K562 (cell line): ENCODE measurements around the gene CTBP2.

ENCODE experiments used
- BHLHE40 ChIP-seq: IDR thresholded peaks from 2 replicates; pipeline ENCODE4 v1.6.1; 2011; ENCODE audit warnings: low read length, improper control_type of control experiment
- CBX2 ChIP-seq: fragments of 200-600 bp; sonication (generic); IDR thresholded peaks from one replicate; pipeline ENCODE4 v1.6.1; 2012; ENCODE audit warnings: mild to moderate bottlenecking, low read length, inconsistent platforms; ENCODE audit not compliant: insufficient read depth, poor library complexity, severe bottlenecking
- CEBPB ChIP-seq: fragments of 450-650 bp; IDR thresholded peaks from 2 replicates; pipeline ENCODE4 v1.6.1; 2016; ENCODE audit warnings: missing genetic modification characterization, missing compliant biosample characterization
- FOXJ3 ChIP-seq: sonication (generic); formaldehyde crosslinking; IDR thresholded peaks from 2 replicates; pipeline ENCODE4 v1.4.0; 2020; ENCODE audit warnings: mild to moderate bottlenecking, missing genetic modification reagents
- JUN ChIP-seq, 2 experiments: sonication (generic) in 1 of 2; formaldehyde crosslinking in 1 of 2; IDR thresholded peaks; 2 replicates each; pipeline versions ENCODE4 v1.6.1 to v1.8.0; 2012 to 2022; ENCODE audit warnings: borderline replicate concordance in 2 of 2, mild to moderate bottlenecking in 2 of 2, improper control_type of control experiment in 1 of 2, low read depth in 1 of 2, low read length in 1 of 2, missing genetic modification reagents in 1 of 2
- YBX1 ChIP-seq: fragments of 450-650 bp; IDR thresholded peaks from 2 replicates; pipeline ENCODE4 v1.7.1; 2016; ENCODE audit warnings: mild to moderate bottlenecking
- TF ChIP-seq, protein P1 (sequence below), 3 experiments: IDR thresholded peaks in 2 of 3; conservative IDR thresholded peaks in 1 of 3; 2 replicates each; pipeline ENCODE4 v1.5.1; 2011 to 2012; ENCODE audit warnings: low read length in 3 of 3, mild to moderate bottlenecking in 3 of 3, control low read depth in 2 of 3, improper control_type of control experiment in 1 of 3, inconsistent platforms in 1 of 3, low read depth in 1 of 3, mixed read lengths in 1 of 3, moderate library complexity in 1 of 3; ENCODE audit not compliant: insufficient read depth in 2 of 3
- TF ChIP-seq, protein P2 (sequence below), 2 experiments: fragments of 450-650 bp in 1 of 2; sonication (generic) in 1 of 2; formaldehyde crosslinking in 1 of 2; IDR thresholded peaks in 1 of 2; conservative IDR thresholded peaks in 1 of 2; 2 replicates each; pipeline versions ENCODE4 v1.6.1 to v1.8.1; 2016 to 2023; ENCODE audit warnings: mild to moderate bottlenecking in 2 of 2, moderate library complexity in 2 of 2, inconsistent platforms in 1 of 2, missing genetic modification reagents in 1 of 2

DNA sequence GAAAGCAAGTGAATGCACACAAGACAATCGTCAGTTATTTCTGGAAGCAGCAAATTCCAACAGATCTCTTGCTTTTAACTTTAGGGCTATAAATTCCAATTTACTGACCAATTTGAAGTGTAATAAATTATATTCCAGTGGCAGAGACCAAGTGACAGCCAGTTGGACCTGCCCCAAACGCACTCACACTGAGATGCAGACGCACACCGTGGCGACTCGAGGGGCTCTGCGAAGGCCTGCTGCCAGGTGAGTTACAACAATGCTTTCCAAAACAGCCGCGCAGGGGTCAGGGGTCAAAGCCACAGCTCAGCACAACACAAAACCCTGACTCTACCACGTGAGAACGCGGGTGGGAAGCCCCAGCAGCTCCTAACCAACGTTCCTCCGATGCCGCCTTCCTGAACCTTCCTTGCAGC is 121.0 kb downstream of the CTBP2 start:
- TF ChIP-seq CBX2 = no peak
- TF ChIP-seq FOXJ3 = no peak
- no peak for TF ChIP-seq YBX1
- TF ChIP-seq, protein P1, sequence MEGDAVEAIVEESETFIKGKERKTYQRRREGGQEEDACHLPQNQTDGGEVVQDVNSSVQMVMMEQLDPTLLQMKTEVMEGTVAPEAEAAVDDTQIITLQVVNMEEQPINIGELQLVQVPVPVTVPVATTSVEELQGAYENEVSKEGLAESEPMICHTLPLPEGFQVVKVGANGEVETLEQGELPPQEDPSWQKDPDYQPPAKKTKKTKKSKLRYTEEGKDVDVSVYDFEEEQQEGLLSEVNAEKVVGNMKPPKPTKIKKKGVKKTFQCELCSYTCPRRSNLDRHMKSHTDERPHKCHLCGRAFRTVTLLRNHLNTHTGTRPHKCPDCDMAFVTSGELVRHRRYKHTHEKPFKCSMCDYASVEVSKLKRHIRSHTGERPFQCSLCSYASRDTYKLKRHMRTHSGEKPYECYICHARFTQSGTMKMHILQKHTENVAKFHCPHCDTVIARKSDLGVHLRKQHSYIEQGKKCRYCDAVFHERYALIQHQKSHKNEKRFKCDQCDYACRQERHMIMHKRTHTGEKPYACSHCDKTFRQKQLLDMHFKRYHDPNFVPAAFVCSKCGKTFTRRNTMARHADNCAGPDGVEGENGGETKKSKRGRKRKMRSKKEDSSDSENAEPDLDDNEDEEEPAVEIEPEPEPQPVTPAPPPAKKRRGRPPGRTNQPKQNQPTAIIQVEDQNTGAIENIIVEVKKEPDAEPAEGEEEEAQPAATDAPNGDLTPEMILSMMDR (IDR thresholded peaks at IDR 0.05 in 2 of 3, conservative IDR thresholded peaks at IDR 0.05 in 1 of 3; ENCODE audit: insufficient read depth in 2 of 3, low read depth in 1 of 3, low read length in 3 of 3) = no peak
- TF ChIP-seq BHLHE40 = no peak
- TF ChIP-seq JUN (IDR thresholded peaks at IDR 0.05; ENCODE audit: borderline replicate concordance, low read depth, low read length) = no peak
- TF ChIP-seq JUN (CRISPR knock-in tag; IDR thresholded peaks at IDR 0.05; ENCODE audit: borderline replicate concordance) = no peak
- TF ChIP-seq CEBPB (tag) = no peak
- TF ChIP-seq, protein P2, sequence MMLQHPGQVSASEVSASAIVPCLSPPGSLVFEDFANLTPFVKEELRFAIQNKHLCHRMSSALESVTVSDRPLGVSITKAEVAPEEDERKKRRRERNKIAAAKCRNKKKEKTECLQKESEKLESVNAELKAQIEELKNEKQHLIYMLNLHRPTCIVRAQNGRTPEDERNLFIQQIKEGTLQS (IDR thresholded peaks at IDR 0.05) = no peak
- TF ChIP-seq, protein P2 (CRISPR knock-in tag; conservative IDR thresholded peaks at IDR 0.05) = no peak
